D341Med (cell line): ENCODE results near the gene MARCHF11.
A peak's percentile ranks its signal among the peaks of the same experiment; 100 is the strongest.

Source experiments
- DNase-seq: peaks from one replicate; pipeline ENCODE4 v3.0.0; 2012; ENCODE audit warnings: low spot score

Gene MARCHF11

DNA sequence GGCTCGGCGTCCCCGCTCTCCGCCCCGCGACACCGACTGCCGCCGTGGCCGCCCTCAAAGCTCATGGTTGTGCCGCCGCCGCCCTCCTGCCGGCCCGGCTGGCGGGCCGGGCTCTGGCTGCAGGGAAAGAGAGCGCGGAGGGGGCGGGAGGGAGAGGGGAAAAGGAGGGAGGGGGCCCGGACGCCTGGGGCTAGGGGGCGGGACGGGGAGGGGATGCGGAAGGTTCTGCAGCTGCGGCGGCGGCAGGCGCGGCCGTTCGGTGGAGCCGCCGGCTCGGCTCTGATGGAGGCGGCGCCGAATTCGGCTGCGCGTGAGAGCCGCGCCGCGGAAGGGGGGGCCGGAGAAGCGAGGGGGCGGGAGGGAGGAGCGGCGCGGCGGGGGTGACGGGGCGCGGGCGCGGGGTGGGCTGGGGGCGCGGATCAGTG is at the start of gene MARCHF11:
Gene MARCHF11, minus strand, starts transcription at position 281 of the 425 bp plus-strand sequence. Its CDS starts 216 bp downstream, at position 65.
- peak; percentile 66 for DNase-seq

DNA sequence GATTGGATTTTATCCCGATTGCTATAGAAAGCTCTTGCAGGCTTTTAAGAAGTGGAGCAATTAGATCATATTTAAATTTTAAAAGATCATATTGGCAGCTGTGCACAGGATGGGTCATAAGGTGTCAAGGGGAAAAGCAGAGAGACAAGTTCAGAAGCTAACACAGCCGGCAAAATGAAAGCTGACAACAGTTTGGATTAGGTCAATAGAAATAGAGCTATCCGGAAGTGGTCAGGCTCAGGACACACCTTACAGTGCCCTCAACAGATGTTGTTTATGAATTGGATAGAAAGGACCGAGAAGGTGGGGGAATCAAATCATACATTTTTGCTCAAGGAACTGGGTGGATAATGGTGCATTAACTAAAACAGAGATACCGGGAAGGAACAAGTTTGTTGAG is 46.3 kb upstream of the MARCHF11 start:
- no peak for DNase-seq

DNA sequence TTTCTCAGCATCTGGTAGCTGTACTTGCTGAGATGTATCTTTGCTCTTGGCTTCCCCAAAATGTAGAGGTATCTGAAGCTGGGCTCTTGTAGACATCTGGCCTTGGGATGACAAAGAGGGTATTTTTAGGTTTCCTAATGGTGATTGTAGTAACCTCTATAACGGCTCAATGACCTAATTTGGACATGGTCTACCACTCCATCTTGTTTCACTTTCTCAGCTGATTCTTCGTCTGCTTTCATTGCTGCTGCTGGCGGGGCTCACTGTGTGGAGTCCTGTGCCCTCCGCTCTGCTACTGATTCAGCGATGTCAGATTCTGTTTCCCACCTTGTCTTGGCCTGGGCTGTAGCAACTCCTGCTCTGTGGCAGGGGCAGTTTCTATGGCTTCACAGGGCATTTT is 12.7 kb upstream of the MARCHF11 start:
- DNase-seq, result no peak

GRCh38 chr5:16180789-16181082 is 1.1 kb upstream of the MARCHF11 start:
- DNase-seq, result no peak

GRCh38 chr5:16179936-16180788 is 571 bp upstream of the MARCHF11 start:
- peak; percentile 40 for DNase-seq

DNA sequence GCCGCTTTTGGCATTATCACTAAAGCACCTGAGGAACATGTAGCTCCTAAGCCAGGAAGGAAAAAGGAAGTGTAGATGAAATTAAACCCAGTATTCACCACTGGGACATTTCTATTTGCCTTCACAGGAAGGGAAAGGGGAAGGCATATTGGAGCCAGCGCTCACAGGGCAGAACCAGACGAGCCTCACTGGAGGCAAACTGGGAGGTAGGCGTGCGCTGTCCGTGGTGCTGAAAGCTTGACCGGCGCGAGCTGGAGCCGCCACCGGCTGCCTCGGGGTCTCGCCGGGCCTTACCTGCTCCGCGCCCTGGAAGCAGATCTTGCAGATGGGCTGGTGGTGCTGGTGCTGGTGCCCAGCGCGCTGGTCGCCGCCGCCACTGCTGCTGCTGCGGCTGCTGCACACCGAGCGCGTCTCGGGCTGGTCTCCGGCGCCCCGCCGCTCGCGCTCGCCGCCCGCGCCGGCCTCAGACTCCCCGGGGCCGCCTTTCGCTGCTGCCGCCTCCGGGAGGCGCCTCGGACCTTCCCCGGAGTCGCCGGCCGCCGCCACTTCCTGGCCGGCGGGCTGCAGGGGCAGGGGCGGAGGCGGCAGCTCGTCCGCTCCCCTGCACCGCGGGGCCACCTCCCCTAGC is 732 bp downstream of the MARCHF11 start:
- DNase-seq, result peak; percentile 72

DNA sequence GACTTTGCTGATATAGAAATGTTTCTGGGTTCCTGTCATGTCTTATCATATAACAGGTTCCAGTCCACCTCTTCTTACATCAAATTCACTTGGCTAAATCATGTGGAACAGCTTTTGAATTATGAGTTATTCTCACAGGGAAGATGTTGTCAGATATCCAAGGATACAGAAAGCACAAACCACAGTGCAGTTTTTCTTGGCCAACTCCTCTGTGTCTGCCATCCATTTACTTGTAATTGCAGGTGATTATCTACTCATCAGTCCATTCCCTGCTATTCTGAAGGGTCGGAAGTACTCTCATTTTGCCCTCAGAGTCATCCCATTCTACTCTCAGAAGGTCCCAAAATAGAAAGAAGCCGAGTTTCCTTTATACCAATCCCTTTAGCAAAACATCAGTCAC is 10.0 kb downstream of the MARCHF11 start:
- no peak for DNase-seq

DNA sequence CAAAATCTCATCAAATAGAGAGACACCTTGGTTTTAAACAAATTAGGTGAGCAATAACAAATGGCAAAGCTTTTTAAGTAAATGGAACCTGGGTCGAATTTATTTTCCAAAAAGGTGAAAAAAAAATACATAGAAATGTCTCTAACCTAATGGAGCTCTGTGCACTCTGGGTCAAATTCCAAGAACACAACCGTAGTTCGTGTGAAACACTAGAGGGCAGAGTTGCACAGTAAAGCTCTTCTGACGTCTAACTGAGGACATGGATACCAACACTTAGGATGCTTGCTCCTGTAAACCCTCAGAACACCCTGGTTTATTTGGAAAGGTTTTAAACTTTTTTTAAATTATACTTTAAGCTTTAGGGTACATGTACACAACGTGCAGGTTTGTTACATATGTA is 18.9 kb downstream of the MARCHF11 start:
- DNase-seq, result peak; percentile 54

DNA sequence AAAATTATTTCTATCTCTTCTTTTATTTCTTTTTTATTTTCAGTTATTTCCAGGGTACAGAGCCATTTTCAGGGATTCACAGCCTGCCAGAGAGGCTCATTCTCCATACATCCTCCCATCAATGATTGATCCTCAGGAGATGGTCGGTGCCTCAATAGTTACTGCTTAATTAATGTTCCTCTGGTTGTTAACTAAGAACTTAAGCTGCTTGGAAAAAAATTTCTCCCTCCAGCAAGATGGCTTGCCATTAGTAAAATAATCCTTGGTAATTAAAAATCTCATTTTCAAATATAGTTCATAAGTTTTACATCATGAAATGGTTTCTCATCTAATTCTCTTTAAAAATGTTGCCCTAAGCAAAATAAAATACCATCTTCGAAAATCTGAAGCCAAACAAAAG is 20.0 kb downstream of the MARCHF11 start:
- no peak for DNase-seq

DNA sequence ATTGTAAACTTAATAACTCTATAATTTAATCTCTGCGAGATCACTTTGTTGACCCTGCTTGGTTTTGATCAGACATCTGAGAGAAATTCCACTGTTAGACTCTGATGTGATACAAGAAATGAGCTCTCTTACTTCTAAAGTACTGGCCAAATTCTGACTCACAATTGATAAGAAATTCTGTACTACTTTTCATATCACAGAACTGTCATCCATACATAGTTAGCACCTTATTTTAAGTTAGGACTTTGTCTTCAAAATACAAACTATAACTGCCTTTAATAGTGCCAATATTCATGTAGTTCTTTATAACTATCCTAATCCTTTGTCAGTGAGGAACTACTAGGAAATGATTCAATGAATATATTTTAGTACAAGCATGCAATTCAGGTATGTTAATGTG is 23.4 kb downstream of the MARCHF11 start:
- DNase-seq, result no peak

- DNase-seq, result no peak
Measured at GRCh38 chr5:16152601-16153568, 26.7 kb downstream of the MARCHF11 start.

DNA sequence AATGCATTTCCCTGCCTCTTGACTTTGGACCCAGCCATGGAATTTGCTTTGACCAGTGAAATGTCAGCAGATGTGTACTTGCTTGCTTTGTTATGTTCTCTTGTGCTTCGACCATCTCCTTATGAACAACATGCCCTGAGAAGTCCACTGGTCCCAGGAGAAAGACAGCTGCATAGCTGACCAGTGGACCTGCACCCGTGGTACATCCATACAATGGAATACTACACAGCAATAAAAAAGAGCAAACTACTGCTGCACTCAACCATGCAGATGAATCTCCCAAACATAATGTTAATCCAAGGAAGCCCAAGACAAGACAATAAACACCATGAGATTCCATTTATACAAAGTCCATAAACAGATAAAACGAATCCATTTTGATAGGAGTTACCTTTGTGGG is 30.0 kb downstream of the MARCHF11 start:
- DNase-seq, result no peak

GRCh38 chr5:16147179-16147900 is 32.3 kb downstream of the MARCHF11 start:
- no peak for DNase-seq

DNA sequence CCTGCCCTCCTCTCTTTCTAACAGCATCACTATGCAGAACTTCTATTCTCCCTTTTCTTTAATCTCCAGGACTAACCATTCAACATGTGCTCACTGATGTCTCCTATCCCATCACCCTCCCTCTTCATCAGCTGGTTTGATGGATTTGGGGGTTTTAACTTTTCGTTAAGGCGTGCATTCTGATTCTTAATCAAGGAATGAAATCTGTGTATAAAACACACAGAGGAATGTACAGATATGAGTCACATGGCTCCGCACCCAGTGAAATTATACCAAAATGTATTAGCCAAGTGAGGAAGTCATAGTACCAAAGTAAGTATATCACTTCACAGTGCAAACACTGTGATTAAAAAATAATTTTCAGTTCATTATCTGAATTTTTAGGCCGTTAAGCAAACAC is 35.2 kb downstream of the MARCHF11 start:
- no peak for DNase-seq

- DNase-seq, result no peak
Measured at GRCh38 chr5:16143361-16144049, 36.1 kb downstream of the MARCHF11 start.

GRCh38 chr5:16140944-16141343 is 38.6 kb downstream of the MARCHF11 start:
- DNase-seq, result no peak

- no peak for DNase-seq
Measured at GRCh38 chr5:16140417-16140816, 39.2 kb downstream of the MARCHF11 start.

DNA sequence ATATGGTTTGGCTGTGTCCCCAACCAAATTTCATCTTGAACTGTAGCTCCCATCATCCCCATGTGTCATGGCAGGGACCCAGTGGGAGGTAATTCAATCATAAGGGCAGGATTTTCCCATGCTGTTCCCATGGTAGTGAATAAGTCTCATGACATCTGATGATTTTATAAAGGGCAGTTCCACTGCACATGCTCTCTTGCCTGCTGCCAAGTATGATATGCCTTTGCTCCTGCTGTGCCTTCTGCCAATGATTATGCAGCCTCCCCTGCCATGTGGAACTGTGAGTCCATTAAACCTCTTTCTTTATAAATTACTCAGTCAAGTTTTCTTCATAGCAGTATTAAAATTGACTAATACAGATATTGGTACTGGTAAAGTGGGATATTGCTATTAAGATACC is 42.4 kb downstream of the MARCHF11 start:
- DNase-seq, result no peak

DNA sequence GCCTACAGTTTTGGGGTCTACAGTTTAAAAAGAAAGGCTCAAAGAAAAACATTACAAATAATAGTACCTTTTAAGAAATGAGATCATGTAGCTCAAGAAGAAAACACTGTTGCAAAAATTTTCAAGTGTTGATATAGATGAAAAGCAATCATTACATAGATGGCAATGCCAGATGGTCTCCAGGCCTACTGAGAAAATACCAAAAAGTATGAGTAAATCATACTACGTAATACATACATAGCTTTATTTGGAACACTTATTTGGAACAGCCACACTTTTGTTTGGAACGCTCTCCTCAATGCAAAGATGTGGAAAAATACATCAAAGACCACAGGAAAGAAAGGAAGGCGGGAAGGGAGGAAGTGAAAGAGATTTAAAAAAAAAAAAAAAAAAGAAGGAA is 44.1 kb downstream of the MARCHF11 start:
- DNase-seq, result no peak

- no peak for DNase-seq
Measured at GRCh38 chr5:16135003-16135402, 44.6 kb downstream of the MARCHF11 start.

DNA sequence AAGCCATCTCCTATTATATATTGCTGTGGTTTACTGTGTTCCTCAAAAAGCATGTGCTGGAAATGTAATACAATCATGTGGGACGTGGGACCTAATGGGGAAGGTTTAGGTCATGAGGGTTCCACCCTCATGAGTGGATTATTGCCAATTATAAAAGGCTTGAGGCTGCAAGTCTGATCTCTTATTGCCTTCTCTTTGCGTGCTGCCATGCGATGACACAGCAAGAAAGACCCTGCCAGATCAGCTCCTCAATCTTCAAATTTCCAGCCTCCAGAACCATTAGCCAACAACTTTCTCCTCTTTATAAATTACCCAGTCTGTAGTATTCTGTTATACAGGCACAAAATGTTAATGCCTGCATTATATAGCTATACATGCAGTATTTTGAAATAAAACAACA is 45.4 kb downstream of the MARCHF11 start:
- DNase-seq, result no peak
